Vagina (tissue), 2 donors: ENCODE results near the gene BLVRB. TPM values are rescaled to one million over a fixed set of nuclear protein-coding genes. Genes with fewer than 3 reads are reported as not detected.

Experiments
- DNase-seq, 2 donors: peaks; one replicate each; pipeline ENCODE4 v3.0.0-alpha.2; 2017; ENCODE audit errors: extremely low spot score in 2 of 2
- H3K27ac ChIP-seq: fragments of 200-600 bp; sonication (generic); one replicate; pipeline ENCODE4 v1.5.1; 2019
- H3K27me3 ChIP-seq: fragments of 200-600 bp; sonication (generic); one replicate; pipeline ENCODE4 v1.5.1; 2019
- H3K36me3 ChIP-seq, 2 donors: fragments of 200-600 bp; sonication (generic); one replicate each; pipeline ENCODE4 v1.5.1; 2017 to 2019
- H3K4me1 ChIP-seq: fragments of 200-600 bp; sonication (generic); one replicate; pipeline ENCODE4 v1.5.1; 2019
- H3K4me3 ChIP-seq, 2 donors: fragments of 200-600 bp; sonication (generic); 1 replicate in 1 of 2; 2 replicates in 1 of 2; pipeline ENCODE4 v1.5.1; 2016 to 2019
- H3K9me3 ChIP-seq: fragments of 200-600 bp; sonication (generic); one replicate; pipeline ENCODE4 v1.5.1; 2019
- CTCF ChIP-seq, 3 experiments: fragments of 450-650 bp in 2 of 3; fragments of 200-600 bp in 1 of 3; sonication (generic) in 1 of 3; IDR thresholded peaks; one replicate each; pipeline ENCODE4 v1.5.1; 2017 to 2019; ENCODE audit warnings: antibody characterized with exemption in 3 of 3, mild to moderate bottlenecking in 2 of 3, moderate library complexity in 2 of 3
- POLR2A ChIP-seq, 2 donors: fragments of 450-650 bp; IDR thresholded peaks; one replicate each; pipeline ENCODE4 v1.6.1; 2017; ENCODE audit warnings: antibody characterized with exemption in 2 of 2, mild to moderate bottlenecking in 2 of 2, moderate library complexity in 2 of 2
- POLR2AphosphoS5 ChIP-seq, 2 donors: sonication (generic); formaldehyde crosslinking; IDR thresholded peaks; one replicate each; pipeline ENCODE4 v1.9.0; 2017; ENCODE audit warnings: antibody characterized with exemption in 2 of 2, mild to moderate bottlenecking in 2 of 2, low read depth in 1 of 2; ENCODE audit not compliant: insufficient read depth in 1 of 2
- intact Hi-C: fragments of 100-400 bp; cut with DNase I; formaldehyde crosslinking; loops from one replicate; pipeline ENCODE4 v1.15.1; 2023
- total RNA-seq: library from RNA; depleted of rRNA; stranded (reverse); fragments of >200 nt; gene quantifications from one replicate; pipeline ENCODE4 v1.2.3, GENCODE V29; 2016

The BLVRB gene
- total RNA-seq, 1 donor from 2014 or later: 357 TPM

GRCh38 chr19:40512110-40512472 is 46.5 kb upstream of the BLVRB start:
- Histone ChIP-seq H3K9me3 (no peaks in the 10 kb centered on the region), H3K27me3 (peaks cover 10% of the 10 kb centered on the region), H3K36me3 (no peaks in the 10 kb centered on the region), H3K27ac (no peak overlapping the region), H3K4me3 (peak overlapping the region in 1 of 2 donors; percentile 26), H3K4me1 (no peaks in the 10 kb centered on the region)
- intact Hi-C loops: no loop called here
- no peak for DNase-seq
- TF ChIP-seq POLR2AphosphoS5 (IDR thresholded peaks at IDR 0.05; ENCODE audit: insufficient read depth in 1 of 2, low read depth in 1 of 2) (no peak), POLR2A (IDR thresholded peaks at IDR 0.05) (no peak), CTCF (IDR thresholded peaks at IDR 0.05) (no peak)

- Histone ChIP-seq H3K27ac (no peak overlapping the region), H3K4me3 (no peak overlapping the region), H3K4me1 (no peaks in the 10 kb centered on the region), H3K27me3 (peaks cover 10% of the 10 kb centered on the region), H3K9me3 (no peaks in the 10 kb centered on the region), H3K36me3 (no peaks in the 10 kb centered on the region)
- DNase-seq: no peak
- intact Hi-C loops: no loop called here
- TF ChIP-seq POLR2AphosphoS5 (IDR thresholded peaks at IDR 0.05; ENCODE audit: insufficient read depth in 1 of 2, low read depth in 1 of 2) (no peak), CTCF (IDR thresholded peaks at IDR 0.05) (no peak), POLR2A (IDR thresholded peaks at IDR 0.05) (no peak)
Measured at GRCh38 chr19:40511487-40511886, 45.9 kb upstream of the BLVRB start.

GRCh38 chr19:40510526-40511115 is 45.1 kb upstream of the BLVRB start:
- no peak for TF ChIP-seq POLR2AphosphoS5 (IDR thresholded peaks at IDR 0.05; ENCODE audit: insufficient read depth in 1 of 2, low read depth in 1 of 2)
- TF ChIP-seq CTCF (IDR thresholded peaks at IDR 0.05): no peak
- peaks cover 10% of the 10 kb centered on the region for H3K27me3 ChIP-seq
- H3K4me1 ChIP-seq: no peaks in the 10 kb centered on the region
- no peak for DNase-seq
- H3K4me3 ChIP-seq: no peak overlapping the region
- no peak overlapping the region for H3K27ac ChIP-seq
- no peaks in the 10 kb centered on the region for H3K36me3 ChIP-seq
- no peaks in the 10 kb centered on the region for H3K9me3 ChIP-seq
- intact Hi-C loops: no loop called here

GRCh38 chr19:40508739-40509260 is 43.3 kb upstream of the BLVRB start:
- H3K36me3 ChIP-seq: no peaks in the 10 kb centered on the region
- no peak overlapping the region for H3K27ac ChIP-seq
- no peak for DNase-seq
- H3K4me1 ChIP-seq: no peaks in the 10 kb centered on the region
- no peak overlapping the region for H3K4me3 ChIP-seq
- intact Hi-C loops: no loop called here
- TF ChIP-seq POLR2A (IDR thresholded peaks at IDR 0.05) (no peak), POLR2AphosphoS5 (IDR thresholded peaks at IDR 0.05; ENCODE audit: insufficient read depth in 1 of 2, low read depth in 1 of 2) (no peak), CTCF (IDR thresholded peaks at IDR 0.05) (no peak)
- peaks cover 3% of the 10 kb centered on the region for H3K27me3 ChIP-seq
- H3K9me3 ChIP-seq: no peaks in the 10 kb centered on the region

GRCh38 chr19:40507892-40508291 is 42.3 kb upstream of the BLVRB start:
- intact Hi-C loops: no loop called here
- H3K4me3 ChIP-seq: no peak overlapping the region
- no peak for TF ChIP-seq POLR2AphosphoS5 (IDR thresholded peaks at IDR 0.05; ENCODE audit: insufficient read depth in 1 of 2, low read depth in 1 of 2)
- TF ChIP-seq CTCF (IDR thresholded peaks at IDR 0.05): no peak
- no peak for TF ChIP-seq POLR2A (IDR thresholded peaks at IDR 0.05)
- H3K4me1 ChIP-seq: no peaks in the 10 kb centered on the region
- H3K27me3 ChIP-seq: peaks cover under 1% of the 10 kb centered on the region
- no peak overlapping the region for H3K27ac ChIP-seq
- DNase-seq: no peak
- H3K36me3 ChIP-seq: no peaks in the 10 kb centered on the region
- no peaks in the 10 kb centered on the region for H3K9me3 ChIP-seq
